Measurements from ENCODE around the gene PPP2R2C.

PPP2R2C gene

GRCh38 chr4:6377626-6378492 lies 94.6 kb downstream of the PPP2R2C start:
- ATAC-seq, result no peak

GRCh38 chr4:6375620-6376295 lies 96.7 kb downstream of the PPP2R2C start:
- ATAC-seq, result no peak

- no peak for ATAC-seq
Observed at GRCh38 chr4:6374575-6374974, 97.8 kb downstream of the PPP2R2C start.

GRCh38 chr4:6373541-6374410 lies 98.6 kb downstream of the PPP2R2C start:
- no peak for ATAC-seq

- ATAC-seq, result peak; percentile 30 to 44
Observed at GRCh38 chr4:6372649-6373525, 99.5 kb downstream of the PPP2R2C start.

GRCh38 chr4:6371812-6372211 lies 100.6 kb downstream of the PPP2R2C start:
- ATAC-seq, result no peak

GRCh38 chr4:6371271-6371670 lies 101.1 kb downstream of the PPP2R2C start:
- ATAC-seq, result no peak

GRCh38 chr4:6369924-6370645 lies 102.3 kb downstream of the PPP2R2C start:
- ATAC-seq, result no peak

GRCh38 chr4:6369511-6369910 lies 102.9 kb downstream of the PPP2R2C start:
- no peak for ATAC-seq

GRCh38 chr4:6369035-6369434 lies 103.4 kb downstream of the PPP2R2C start:
- ATAC-seq, result no peak

GRCh38 chr4:6368601-6369000 lies 103.8 kb downstream of the PPP2R2C start:
- no peak for ATAC-seq

- no peak for ATAC-seq
Observed at GRCh38 chr4:6368096-6368495, 104.3 kb downstream of the PPP2R2C start.

GRCh38 chr4:6367371-6367851 lies 105.0 kb downstream of the PPP2R2C start:
- ATAC-seq, result no peak

GRCh38 chr4:6366581-6366980 lies 105.8 kb downstream of the PPP2R2C start:
- ATAC-seq, result no peak

GRCh38 chr4:6365545-6366086 lies 106.8 kb downstream of the PPP2R2C start:
- no peak for ATAC-seq

GRCh38 chr4:6364581-6364980 lies 107.8 kb downstream of the PPP2R2C start:
- ATAC-seq, result no peak

GRCh38 chr4:6364146-6364545 lies 108.3 kb downstream of the PPP2R2C start:
- ATAC-seq, result no peak

- ATAC-seq, result no peak
Observed at GRCh38 chr4:6362896-6363295, 109.5 kb downstream of the PPP2R2C start.

- ATAC-seq, result no peak
Observed at GRCh38 chr4:6362243-6362885, 110.0 kb downstream of the PPP2R2C start.

GRCh38 chr4:6361076-6361784 lies 111.2 kb downstream of the PPP2R2C start:
- no peak for ATAC-seq
